ENCODE measurements around the gene WFDC1.

DNA sequence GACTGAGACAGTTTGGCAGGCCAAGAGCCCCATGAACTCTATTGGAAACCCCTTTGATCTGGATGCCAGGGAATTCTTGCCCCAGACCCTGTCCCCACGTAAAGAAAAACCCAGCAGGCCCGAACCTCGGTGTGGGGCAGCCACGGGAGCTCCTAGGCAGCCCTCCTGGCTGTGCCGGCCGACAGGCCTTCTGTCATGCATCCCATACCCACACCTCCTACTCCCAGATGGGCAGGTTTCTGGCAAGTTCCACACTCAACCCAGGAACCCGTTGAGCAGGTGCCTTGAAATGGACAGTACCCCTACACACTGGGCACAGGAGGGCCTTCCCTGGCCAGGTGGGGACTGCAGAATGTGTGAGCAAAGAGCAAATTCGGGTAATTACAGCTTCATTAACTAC lies 50.1 kb downstream of the WFDC1 start:
- TF ChIP-seq CTCF (IDR thresholded peaks at IDR 0.05; ENCODE audit: insufficient read depth, low read depth, low read length) (no peak), EZH2 (IDR thresholded peaks at IDR 0.05; ENCODE audit: insufficient read depth, low read length) (no peak)

Measured in astrocyte (in vitro differentiated cells and primary cell).